Body of pancreas (tissue), 4 donors: ENCODE data around the gene FBP2.

Experiments used
- POLR2A ChIP-seq, 3 donors: fragments of 450-650 bp; IDR thresholded peaks; one replicate each; pipeline ENCODE4 v1.6.1; 2016; ENCODE audit warnings: antibody characterized with exemption in 3 of 3, mild to moderate bottlenecking in 2 of 3
- TF ChIP-seq, protein P1 (sequence below), 7 experiments: fragments of 450-650 bp in 4 of 7; fragments of 200-600 bp in 3 of 7; sonication (generic) in 3 of 7; IDR thresholded peaks; one replicate each; pipeline ENCODE4 v1.5.1; 2016 to 2019; ENCODE audit warnings: antibody characterized with exemption in 7 of 7

DNA sequence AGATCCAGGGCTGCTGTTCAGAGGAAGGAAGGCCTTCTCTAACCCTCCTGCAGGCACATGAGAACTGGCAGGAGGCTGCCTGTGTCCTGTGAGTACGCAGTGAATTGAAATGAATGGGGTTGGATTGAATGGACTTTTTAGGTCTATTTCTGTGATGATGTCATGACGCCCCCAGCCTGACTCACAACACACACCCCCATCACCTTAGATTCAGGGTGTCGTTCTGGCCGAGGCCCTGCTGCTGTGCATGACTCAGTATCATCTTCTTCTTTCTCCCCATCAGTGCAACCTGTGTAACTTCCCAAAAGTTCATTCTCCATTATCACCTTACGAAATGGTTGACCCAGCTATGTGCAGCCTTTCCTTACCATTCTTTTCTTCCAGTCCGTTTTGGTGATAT is 33.4 kb downstream of the FBP2 start:
- TF ChIP-seq, protein P1, sequence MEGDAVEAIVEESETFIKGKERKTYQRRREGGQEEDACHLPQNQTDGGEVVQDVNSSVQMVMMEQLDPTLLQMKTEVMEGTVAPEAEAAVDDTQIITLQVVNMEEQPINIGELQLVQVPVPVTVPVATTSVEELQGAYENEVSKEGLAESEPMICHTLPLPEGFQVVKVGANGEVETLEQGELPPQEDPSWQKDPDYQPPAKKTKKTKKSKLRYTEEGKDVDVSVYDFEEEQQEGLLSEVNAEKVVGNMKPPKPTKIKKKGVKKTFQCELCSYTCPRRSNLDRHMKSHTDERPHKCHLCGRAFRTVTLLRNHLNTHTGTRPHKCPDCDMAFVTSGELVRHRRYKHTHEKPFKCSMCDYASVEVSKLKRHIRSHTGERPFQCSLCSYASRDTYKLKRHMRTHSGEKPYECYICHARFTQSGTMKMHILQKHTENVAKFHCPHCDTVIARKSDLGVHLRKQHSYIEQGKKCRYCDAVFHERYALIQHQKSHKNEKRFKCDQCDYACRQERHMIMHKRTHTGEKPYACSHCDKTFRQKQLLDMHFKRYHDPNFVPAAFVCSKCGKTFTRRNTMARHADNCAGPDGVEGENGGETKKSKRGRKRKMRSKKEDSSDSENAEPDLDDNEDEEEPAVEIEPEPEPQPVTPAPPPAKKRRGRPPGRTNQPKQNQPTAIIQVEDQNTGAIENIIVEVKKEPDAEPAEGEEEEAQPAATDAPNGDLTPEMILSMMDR (IDR thresholded peaks at IDR 0.05), result no peak
- TF ChIP-seq POLR2A (IDR thresholded peaks at IDR 0.05), result no peak
